Large intestine (tissue), 3 donors: ENCODE data around the gene EPB41L4A. TPM values are rescaled to one million over a fixed set of nuclear protein-coding genes. Genes with fewer than 3 reads are reported as not detected.

Source experiments
- DNase-seq, 2 donors: peaks; one replicate each; pipeline versions ENCODE4 v3.0.0 to v3.0.0-alpha.2; 2013
- H3K27ac ChIP-seq: one replicate; pipeline ENCODE4 v1.5.1; 2013; ENCODE audit warnings: low read length
- H3K27me3 ChIP-seq: 2 replicates; pipeline ENCODE4 v1.6.1; 2013; ENCODE audit warnings: low read length; ENCODE audit not compliant: control insufficient read depth, insufficient read depth
- H3K36me3 ChIP-seq: 2 replicates; pipeline ENCODE4 v1.6.1; 2013; ENCODE audit warnings: low read length; ENCODE audit not compliant: control insufficient read depth, insufficient read depth
- H3K4me1 ChIP-seq: one replicate; pipeline ENCODE4 v1.6.1; 2013; ENCODE audit warnings: low read length; ENCODE audit not compliant: control insufficient read depth, insufficient read depth
- H3K4me3 ChIP-seq: one replicate; pipeline ENCODE4 v1.5.1; 2013; ENCODE audit warnings: low read length
- H3K9me3 ChIP-seq: one replicate; pipeline ENCODE4 v1.6.1; 2013; ENCODE audit warnings: mild to moderate bottlenecking, low read depth, low read length, moderate library complexity; ENCODE audit not compliant: control insufficient read depth
- WGBS: methylation state at CpG from one replicate; pipeline ENCODE4 v1.1.5; 2013; ENCODE audit warnings: low lambda C conversion rate; ENCODE audit not compliant: insufficient coverage; 5-methylcytosine and 5-hydroxymethylcytosine counted together
- polyA plus RNA-seq: library from polyadenylated mRNA; unstranded; fragments of 120-200 nt; gene quantifications from one replicate; pipeline ENCODE4 v1.2.1, GENCODE V29; 2013

EPB41L4A gene
- polyA plus RNA-seq, 1 donor, result 2.2 TPM

GRCh38 chr5:112196584-112196983 lies 222.5 kb downstream of the EPB41L4A start:
- no peak for DNase-seq
- Histone ChIP-seq H3K27me3 (no peaks in the 10 kb centered on the region), H3K36me3 (no peaks in the 10 kb centered on the region), H3K9me3 (no peaks in the 10 kb centered on the region), H3K4me1 (no peaks in the 10 kb centered on the region), H3K4me3 (no peak overlapping the region), H3K27ac (no peak overlapping the region)
- WGBS, result 67% methylated on average over 1 of the region's 3 CpGs

- 89% methylated on average over 2 of the region's 4 CpGs for WGBS
- Histone ChIP-seq H3K36me3 (no peaks in the 10 kb centered on the region), H3K27ac (no peak overlapping the region), H3K4me1 (no peaks in the 10 kb centered on the region), H3K9me3 (no peaks in the 10 kb centered on the region), H3K27me3 (no peaks in the 10 kb centered on the region), H3K4me3 (no peak overlapping the region)
- DNase-seq, result no peak
These were observed 223.2 kb downstream of the EPB41L4A start for GRCh38 chr5:112195924-112196323.

- H3K27me3 ChIP-seq, result no peaks in the 10 kb centered on the region
These were observed 226.2 kb downstream of the EPB41L4A start for GRCh38 chr5:112192866-112193265.

DNA sequence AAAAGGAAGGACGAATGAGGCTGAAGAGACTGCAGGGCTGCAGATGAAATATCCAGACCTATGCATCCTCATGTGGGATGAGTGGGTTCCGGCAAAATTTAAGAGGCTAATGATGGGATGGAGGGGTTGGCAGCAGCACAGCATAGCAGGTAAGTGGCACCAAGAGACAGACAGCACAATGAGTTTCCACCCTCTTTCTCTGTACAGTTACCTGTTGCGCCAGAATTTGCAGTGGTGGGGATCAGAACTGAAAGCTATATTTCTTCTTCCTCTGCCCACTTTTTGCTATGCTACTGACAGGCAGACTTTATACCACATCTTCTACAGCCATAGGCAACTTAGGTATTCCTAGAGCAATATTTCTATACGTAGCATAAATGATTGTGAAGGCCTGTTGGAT lies 227.0 kb downstream of the EPB41L4A start:
- no peaks in the 10 kb centered on the region for H3K9me3 ChIP-seq
- DNase-seq, result no peak
- H3K27me3 ChIP-seq, result no peaks in the 10 kb centered on the region
- H3K36me3 ChIP-seq, result no peaks in the 10 kb centered on the region
- no peaks in the 10 kb centered on the region for H3K4me1 ChIP-seq
- no peak overlapping the region for H3K27ac ChIP-seq
- WGBS, result no CpG with 5 or more reads among the region's 4 CpGs
- H3K4me3 ChIP-seq, result no peak overlapping the region

More at GRCh38 chr5:112192866-112193265, 226.2 kb downstream of the EPB41L4A start:
- no peaks in the 10 kb centered on the region for H3K36me3 ChIP-seq
- no peak overlapping the region for H3K4me3 ChIP-seq
- H3K4me1 ChIP-seq, result no peaks in the 10 kb centered on the region
- H3K27ac ChIP-seq, result no peak overlapping the region
- WGBS, result 83% methylated on average over 2 of the region's 3 CpGs
- H3K9me3 ChIP-seq, result no peaks in the 10 kb centered on the region
- no peak for DNase-seq

DNA sequence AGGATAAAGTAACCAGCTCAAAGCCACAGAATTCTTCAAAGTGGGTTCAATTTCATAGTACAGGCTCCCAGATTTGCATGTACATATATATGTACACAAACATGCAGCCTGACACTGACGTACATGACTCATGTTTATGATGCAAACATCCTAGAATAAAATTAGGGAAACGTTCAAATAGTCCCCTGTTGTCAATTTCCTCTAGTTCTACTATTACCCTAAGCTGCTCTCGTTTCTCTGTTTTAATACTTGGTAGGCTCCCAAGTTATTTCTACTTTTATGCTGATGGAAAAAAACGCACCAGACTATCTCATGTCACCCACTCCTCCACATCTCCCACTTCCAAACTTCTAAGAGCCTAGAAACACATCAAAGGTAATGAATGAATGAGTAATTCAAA lies 229.7 kb downstream of the EPB41L4A start:
- Histone ChIP-seq H3K27ac (no peak overlapping the region), H3K9me3 (no peaks in the 10 kb centered on the region), H3K36me3 (no peaks in the 10 kb centered on the region), H3K4me3 (no peak overlapping the region), H3K27me3 (peaks cover 2% of the 10 kb centered on the region), H3K4me1 (no peaks in the 10 kb centered on the region)
- no peak for DNase-seq
- WGBS, result 74% methylated on average over 2 of the region's 4 CpGs

DNA sequence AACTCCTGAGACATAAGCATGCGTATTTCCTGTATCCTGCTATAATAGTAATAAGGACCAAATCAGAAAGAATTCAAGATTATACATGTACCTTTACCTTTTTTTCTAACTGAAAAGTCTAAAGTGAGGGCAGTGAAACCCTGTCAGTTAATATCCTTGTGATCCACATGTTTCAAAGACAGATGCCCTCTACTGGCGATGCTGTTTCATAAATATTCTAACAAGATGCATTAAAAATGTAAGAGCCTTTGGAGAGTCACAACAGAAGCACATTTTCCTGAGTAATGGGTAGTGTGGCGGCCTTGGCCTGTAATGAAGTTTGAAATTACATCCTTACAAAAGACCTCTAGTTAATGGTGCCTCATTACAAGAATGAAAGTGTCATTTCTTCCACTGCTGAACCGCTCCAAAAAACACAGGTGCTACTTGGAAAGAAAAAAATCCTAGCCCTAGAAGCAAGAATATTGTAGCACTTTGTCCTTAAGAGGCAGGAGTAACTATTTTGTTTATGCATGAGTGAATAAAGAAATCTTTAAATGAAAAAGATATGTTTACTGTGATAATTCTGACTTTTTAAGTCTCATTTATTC lies 232.6 kb downstream of the EPB41L4A start:
- H3K9me3 ChIP-seq, result no peaks in the 10 kb centered on the region
- no peak overlapping the region for H3K4me3 ChIP-seq
- no peaks in the 10 kb centered on the region for H3K36me3 ChIP-seq
- no peak overlapping the region for H3K27ac ChIP-seq
- DNase-seq, result peak in 1 of 2 donors; percentile 6
- no peaks in the 10 kb centered on the region for H3K4me1 ChIP-seq
- 80% methylated on average over 2 of the region's 4 CpGs for WGBS
- H3K27me3 ChIP-seq, result peaks cover 2% of the 10 kb centered on the region

DNA sequence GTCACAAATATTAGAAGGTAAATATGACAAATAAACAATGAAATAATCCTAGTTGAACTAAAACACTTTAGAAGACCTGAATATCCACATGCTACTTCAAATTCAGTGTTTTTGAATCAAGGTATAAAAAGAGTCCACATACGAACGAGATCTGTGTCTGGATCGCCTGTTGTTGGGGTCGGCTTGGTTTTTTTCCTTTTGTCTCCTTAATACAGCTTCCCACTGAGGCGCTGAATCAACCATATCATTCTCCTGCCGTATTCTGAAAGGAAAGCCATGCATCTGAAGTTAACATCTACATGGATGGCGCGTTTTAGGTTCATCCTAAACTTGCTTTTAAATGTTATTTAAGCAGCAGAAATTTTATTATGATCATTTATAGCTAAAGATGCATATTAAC lies 235.2 kb downstream of the EPB41L4A start:
- H3K4me1 ChIP-seq, result no peaks in the 10 kb centered on the region
- H3K4me3 ChIP-seq, result no peak overlapping the region
- H3K9me3 ChIP-seq, result no peaks in the 10 kb centered on the region
- WGBS, result 73% methylated on average over 3 of the region's 8 CpGs
- H3K36me3 ChIP-seq, result no peaks in the 10 kb centered on the region
- H3K27me3 ChIP-seq, result peaks cover 2% of the 10 kb centered on the region
- no peak overlapping the region for H3K27ac ChIP-seq
- no peak for DNase-seq

- Histone ChIP-seq H3K27me3 (peaks cover 2% of the 10 kb centered on the region), H3K9me3 (no peaks in the 10 kb centered on the region), H3K4me1 (no peaks in the 10 kb centered on the region), H3K4me3 (no peak overlapping the region), H3K27ac (no peak overlapping the region), H3K36me3 (no peaks in the 10 kb centered on the region)
- WGBS, result 0% methylated on average over 2 of the region's 8 CpGs
- no peak for DNase-seq
These were observed 235.9 kb downstream of the EPB41L4A start for GRCh38 chr5:112183103-112183711.

DNA sequence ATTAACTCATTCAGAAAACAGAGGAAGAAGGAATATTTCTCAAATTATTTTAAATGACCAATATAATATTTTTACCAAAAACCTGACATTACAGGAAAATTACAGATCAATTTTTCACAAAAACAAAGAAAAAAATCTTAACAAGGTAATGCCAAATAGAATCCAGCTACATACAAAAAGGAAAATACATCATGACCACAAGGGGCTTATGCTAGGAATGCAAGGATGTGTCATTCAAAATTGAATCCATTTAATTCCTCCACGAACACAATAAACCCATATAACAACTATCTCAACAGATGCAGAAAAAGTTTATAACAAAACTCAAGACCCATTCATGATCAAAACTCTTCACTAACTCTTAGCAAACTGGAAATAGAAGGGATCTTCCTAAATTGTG lies 239.8 kb downstream of the EPB41L4A start:
- Histone ChIP-seq H3K36me3 (no peaks in the 10 kb centered on the region), H3K27me3 (no peaks in the 10 kb centered on the region), H3K4me1 (no peaks in the 10 kb centered on the region), H3K27ac (no peak overlapping the region), H3K9me3 (no peaks in the 10 kb centered on the region), H3K4me3 (no peak overlapping the region)
- no peak for DNase-seq
- no CpG with 5 or more reads among the region's 1 CpG for WGBS

DNA sequence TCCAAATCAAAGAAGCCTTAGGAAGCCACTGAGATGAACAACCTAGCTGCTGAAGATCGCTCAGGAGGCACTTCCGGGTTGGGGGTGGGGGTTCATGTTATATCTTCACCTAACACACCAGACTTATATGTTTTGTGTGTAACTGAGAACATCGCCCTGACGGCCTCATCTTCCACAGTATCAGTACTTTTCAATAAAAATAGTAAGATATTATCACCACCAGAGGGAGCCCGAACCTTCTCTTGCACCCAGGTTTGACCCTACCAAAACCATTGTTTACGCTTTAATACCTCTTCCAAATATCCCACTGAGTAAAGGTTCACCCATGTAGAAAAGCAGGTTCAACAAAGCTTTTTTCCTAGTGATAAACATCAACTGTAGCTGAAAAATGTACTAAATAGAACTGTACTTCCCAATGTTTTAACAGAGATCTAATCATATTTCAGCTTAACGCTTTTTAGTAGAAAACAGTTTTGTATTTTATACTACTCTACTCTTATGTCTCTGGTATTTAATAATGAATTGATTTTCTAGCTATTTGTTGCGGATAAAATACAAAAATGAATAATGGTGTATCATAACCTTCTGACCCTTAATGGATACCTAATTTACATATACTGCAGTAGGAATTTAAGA lies 244.0 kb downstream of the EPB41L4A start:
- 100% methylated on average over 1 of the region's 8 CpGs for WGBS
- no peak overlapping the region for H3K4me3 ChIP-seq
- no peaks in the 10 kb centered on the region for H3K36me3 ChIP-seq
- peak in 1 of 2 donors; percentile 14 for DNase-seq
- no peaks in the 10 kb centered on the region for H3K9me3 ChIP-seq
- no peaks in the 10 kb centered on the region for H3K4me1 ChIP-seq
- no peak overlapping the region for H3K27ac ChIP-seq
- no peaks in the 10 kb centered on the region for H3K27me3 ChIP-seq
